GM23248 (cell line): Measurements from ENCODE around the gene ITPKB.

Source experiments
- EZH2 ChIP-seq: fragments of 200-600 bp; sonication (generic); IDR thresholded peaks from 2 replicates; pipeline ENCODE4 v1.6.1; 2018; ENCODE audit warnings: antibody characterized with exemption, mild to moderate bottlenecking; ENCODE audit not compliant: insufficient read depth, poor library complexity, severe bottlenecking
- EZH2phosphoT487 ChIP-seq: fragments of 200-600 bp; sonication (generic); IDR thresholded peaks from 2 replicates; pipeline ENCODE4 v1.6.1; 2018; ENCODE audit warnings: antibody characterized with exemption, moderate library complexity, mild to moderate bottlenecking, low read depth; ENCODE audit not compliant: insufficient read depth

GRCh38 chr1:226615876-226616275 is 123.2 kb downstream of the ITPKB start:
- TF ChIP-seq EZH2 (no peak), EZH2phosphoT487 (no peak)
